Tibial nerve (tissue), 4 donors: Measurements from ENCODE around the gene PCBD2.

Experiments
- CTCF ChIP-seq, 5 experiments: fragments of 200-600 bp in 3 of 5; fragments of 450-650 bp in 2 of 5; sonication (generic) in 3 of 5; IDR thresholded peaks; one replicate each; pipeline ENCODE4 v1.5.1; 2016 to 2019; ENCODE audit warnings: antibody characterized with exemption in 5 of 5, mild to moderate bottlenecking in 3 of 5, moderate library complexity in 2 of 5
- EP300 ChIP-seq, 2 donors: sonication (generic); formaldehyde crosslinking; IDR thresholded peaks; one replicate each; pipeline ENCODE4 v1.6.1; 2017; ENCODE audit warnings: antibody characterized with exemption in 2 of 2, mild to moderate bottlenecking in 1 of 2
- POLR2A ChIP-seq, 2 donors: fragments of 450-650 bp; IDR thresholded peaks; one replicate each; pipeline ENCODE4 v1.6.1; 2017; ENCODE audit warnings: antibody characterized with exemption in 2 of 2, mild to moderate bottlenecking in 2 of 2, moderate library complexity in 2 of 2

GRCh38 chr5:135007749-135008363, 102.9 kb downstream of the PCBD2 start:
- TF ChIP-seq POLR2A (IDR thresholded peaks at IDR 0.05) (no peak), CTCF (IDR thresholded peaks at IDR 0.05) (no peak), EP300 (IDR thresholded peaks at IDR 0.05) (no peak)
